ENCODE results near the gene DLGAP1.
"Not testable (repeated sequence)": the region's sequence is repeated elsewhere in the genome, so short reads cannot be mapped to it uniquely, and the experiment has no call there.

DLGAP1 gene

GRCh38 chr18:4455113-4455811, at the start of gene DLGAP1:
Gene DLGAP1, minus strand, starts transcription at chr18:4455307.
- peak; percentile 20 for DNase-seq (ENCODE audit: extremely low spot score)
- CTCF ChIA-PET = no interaction called here
- TF ChIP-seq BHLHE40 (IDR thresholded peaks at IDR 0.05; ENCODE audit: borderline replicate concordance) = no peak
- no peak for TF ChIP-seq ELF4 (IDR thresholded peaks at IDR 0.05)
- no peak for TF ChIP-seq ZNF384 (IDR thresholded peaks at IDR 0.05)
- TF ChIP-seq NFRKB (IDR thresholded peaks at IDR 0.05) = no peak
- TF ChIP-seq L3MBTL2 (conservative IDR thresholded peaks at IDR 0.05) = no peak
- TF ChIP-seq SUZ12 (IDR thresholded peaks at IDR 0.05) = no peak
- no peak for TF ChIP-seq SP1 (IDR thresholded peaks at IDR 0.05)
- TF ChIP-seq TARDBP (IDR thresholded peaks at IDR 0.05) = no peak
- TF ChIP-seq FOXM1 (IDR thresholded peaks at IDR 0.05; ENCODE audit: borderline replicate concordance) = no peak
- no peak for TF ChIP-seq FOXA1 (IDR thresholded peaks at IDR 0.05)
- TF ChIP-seq PKNOX1 (IDR thresholded peaks at IDR 0.05) = no peak
- POLR2A ChIA-PET = no interaction called here

GRCh38 chr18:4494703-4495284, 39.7 kb upstream of the DLGAP1 start:
- POLR2A ChIA-PET; DNase-seq (ENCODE audit: extremely low spot score); CTCF ChIA-PET: not testable (repeated sequence)

DNA sequence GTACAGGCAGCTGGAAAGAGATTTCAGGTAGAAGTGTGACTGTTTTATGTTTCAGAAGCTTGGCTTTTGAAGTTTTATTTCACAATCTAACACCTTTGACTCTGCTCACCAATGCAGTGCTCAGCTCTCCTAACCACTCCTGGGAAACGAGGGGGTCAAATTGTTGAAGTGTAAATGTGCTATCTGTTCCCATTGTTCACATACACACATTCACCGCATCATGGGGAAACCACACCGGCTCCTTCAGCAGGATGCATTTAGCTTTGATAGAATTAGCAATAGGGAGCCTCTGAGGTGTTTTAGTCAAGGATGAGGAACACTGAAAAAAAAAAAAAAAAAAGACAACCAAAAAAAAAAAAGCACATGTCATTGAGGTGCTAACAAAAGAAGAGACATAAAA, 13.4 kb upstream of the DLGAP1 start:
- POLR2A ChIA-PET = no interaction called here
- TF ChIP-seq ELF4 (IDR thresholded peaks at IDR 0.05) (no peak), TARDBP (IDR thresholded peaks at IDR 0.05) (no peak), LEF1 (IDR thresholded peaks at IDR 0.05; ENCODE audit: borderline replicate concordance) (no peak)
- DNase-seq (ENCODE audit: extremely low spot score) = no peak
- CTCF ChIA-PET = no interaction called here

- ChIA-PET CTCF (no interaction called here), POLR2A (no interaction called here)
- no peak for DNase-seq (ENCODE audit: extremely low spot score)
- TF ChIP-seq SP1 (IDR thresholded peaks at IDR 0.05) = no peak
- TF ChIP-seq CTBP1 (IDR thresholded peaks at IDR 0.05; ENCODE audit: borderline replicate concordance) = no peak
- TF ChIP-seq BHLHE40 (IDR thresholded peaks at IDR 0.05; ENCODE audit: borderline replicate concordance) = no peak
- TF ChIP-seq L3MBTL2 (conservative IDR thresholded peaks at IDR 0.05) = no peak
- no peak for TF ChIP-seq ARNT (IDR thresholded peaks at IDR 0.05)
- no peak for TF ChIP-seq FOXM1 (IDR thresholded peaks at IDR 0.05; ENCODE audit: borderline replicate concordance)
- TF ChIP-seq ELF4 (IDR thresholded peaks at IDR 0.05) = no peak
Observed at GRCh38 chr18:4454537-4455112, 482 bp downstream of the DLGAP1 start.

- POLR2A ChIA-PET = no interaction called here
- CTCF ChIA-PET = no interaction called here
- no peak for DNase-seq (ENCODE audit: extremely low spot score)
- no peak for TF ChIP-seq L3MBTL2 (conservative IDR thresholded peaks at IDR 0.05)
- no peak for TF ChIP-seq ARNT (IDR thresholded peaks at IDR 0.05)
- TF ChIP-seq PKNOX1 (IDR thresholded peaks at IDR 0.05) = no peak
- no peak for TF ChIP-seq FOXK2 (IDR thresholded peaks at IDR 0.05)
- TF ChIP-seq HDGF (IDR thresholded peaks at IDR 0.05; ENCODE audit: borderline replicate concordance) = no peak
- TF ChIP-seq ELF4 (IDR thresholded peaks at IDR 0.05) = no peak
- no peak for TF ChIP-seq SUZ12 (IDR thresholded peaks at IDR 0.05)
- TF ChIP-seq TARDBP (IDR thresholded peaks at IDR 0.05) = no peak
- no peak for TF ChIP-seq CTBP1 (IDR thresholded peaks at IDR 0.05; ENCODE audit: borderline replicate concordance)
- no peak for TF ChIP-seq LEF1 (IDR thresholded peaks at IDR 0.05; ENCODE audit: borderline replicate concordance)
- no peak for TF ChIP-seq SP1 (IDR thresholded peaks at IDR 0.05)
- no peak for TF ChIP-seq FOXM1 (IDR thresholded peaks at IDR 0.05; ENCODE audit: borderline replicate concordance)
- no peak for TF ChIP-seq BHLHE40 (IDR thresholded peaks at IDR 0.05; ENCODE audit: borderline replicate concordance)
- TF ChIP-seq NFRKB (IDR thresholded peaks at IDR 0.05) = no peak
- TF ChIP-seq FOXA1 (IDR thresholded peaks at IDR 0.05) = no peak
- no peak for TF ChIP-seq ZNF384 (IDR thresholded peaks at IDR 0.05)
Observed at GRCh38 chr18:4453874-4454536, 1.1 kb downstream of the DLGAP1 start.

DNA sequence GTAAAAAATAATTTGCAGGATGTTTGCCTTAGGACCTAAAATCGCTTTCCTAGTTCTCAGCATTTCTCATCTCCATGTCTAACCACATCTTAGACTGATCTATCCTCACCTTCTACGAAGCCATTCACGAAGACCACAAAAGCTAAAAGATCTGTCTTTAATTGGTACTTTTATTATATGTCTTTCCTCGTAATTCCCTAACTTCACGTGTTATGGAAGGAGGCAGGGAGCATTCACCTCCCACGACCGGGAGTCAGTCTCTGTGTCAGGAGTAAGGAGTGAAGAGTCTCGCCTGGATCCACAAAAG, 1.6 kb downstream of the DLGAP1 start:
- ChIA-PET POLR2A (no interaction called here), CTCF (no interaction called here)
- DNase-seq (ENCODE audit: extremely low spot score) = no peak
- TF ChIP-seq BHLHE40 (IDR thresholded peaks at IDR 0.05; ENCODE audit: borderline replicate concordance) (no peak), ELF4 (IDR thresholded peaks at IDR 0.05) (no peak), LEF1 (IDR thresholded peaks at IDR 0.05; ENCODE audit: borderline replicate concordance) (no peak), FOXM1 (IDR thresholded peaks at IDR 0.05; ENCODE audit: borderline replicate concordance) (no peak), SP1 (IDR thresholded peaks at IDR 0.05) (no peak), CTBP1 (IDR thresholded peaks at IDR 0.05; ENCODE audit: borderline replicate concordance) (no peak), NFRKB (IDR thresholded peaks at IDR 0.05) (no peak), SUZ12 (IDR thresholded peaks at IDR 0.05) (no peak), ZNF384 (IDR thresholded peaks at IDR 0.05) (no peak), FOXK2 (IDR thresholded peaks at IDR 0.05) (no peak), PKNOX1 (IDR thresholded peaks at IDR 0.05) (no peak), FOXA1 (IDR thresholded peaks at IDR 0.05) (no peak), TARDBP (IDR thresholded peaks at IDR 0.05) (no peak), L3MBTL2 (conservative IDR thresholded peaks at IDR 0.05) (no peak), HDGF (IDR thresholded peaks at IDR 0.05; ENCODE audit: borderline replicate concordance) (no peak)
